Activated CD8-positive, alpha-beta memory T cell treated with anti-CD3 and anti-CD28 coated beads, Interleukin-2, amount 50 U/mL, for 1 hour (primary cell): ENCODE measurements around the gene VAV3.

Experiments
- DNase-seq: peaks from one replicate; pipeline ENCODE4 v3.0.0-alpha.2; 2020; ENCODE audit errors: extremely low read depth

VAV3 gene

GRCh38 chr1:107649023-107649422 is 316.0 kb downstream of the VAV3 start:
- DNase-seq, result no peak

GRCh38 chr1:107648071-107648470 is 316.9 kb downstream of the VAV3 start:
- no peak for DNase-seq

- DNase-seq, result no peak
These were observed 318.0 kb downstream of the VAV3 start for GRCh38 chr1:107647012-107647411.

- DNase-seq, result no peak
These were observed 321.2 kb downstream of the VAV3 start for GRCh38 chr1:107643766-107644165.

GRCh38 chr1:107640207-107640606 is 324.8 kb downstream of the VAV3 start:
- DNase-seq, result no peak

GRCh38 chr1:107637101-107637500 is 327.9 kb downstream of the VAV3 start:
- DNase-seq, result no peak

GRCh38 chr1:107633596-107633995 is 331.4 kb downstream of the VAV3 start:
- DNase-seq, result no peak

- DNase-seq, result no peak
These were observed 338.7 kb downstream of the VAV3 start for GRCh38 chr1:107626073-107626796.

- DNase-seq, result no peak
These were observed 339.5 kb downstream of the VAV3 start for GRCh38 chr1:107625405-107626029.

GRCh38 chr1:107623431-107623830 is 341.5 kb downstream of the VAV3 start:
- DNase-seq, result no peak

- no peak for DNase-seq
These were observed 342.0 kb downstream of the VAV3 start for GRCh38 chr1:107622966-107623365.

GRCh38 chr1:107622535-107622934 is 342.4 kb downstream of the VAV3 start:
- no peak for DNase-seq

- no peak for DNase-seq
These were observed 344.2 kb downstream of the VAV3 start for GRCh38 chr1:107620753-107621152.

- no peak for DNase-seq
These were observed 346.4 kb downstream of the VAV3 start for GRCh38 chr1:107618539-107618938.

GRCh38 chr1:107617921-107618320 is 347.1 kb downstream of the VAV3 start:
- DNase-seq, result no peak

GRCh38 chr1:107617456-107617855 is 347.5 kb downstream of the VAV3 start:
- DNase-seq, result no peak

- DNase-seq, result no peak
These were observed 355.2 kb downstream of the VAV3 start for GRCh38 chr1:107609808-107610207.

GRCh38 chr1:107604825-107605224 is 360.2 kb downstream of the VAV3 start:
- DNase-seq, result no peak

GRCh38 chr1:107600607-107601160 is 364.3 kb downstream of the VAV3 start:
- no peak for DNase-seq

- no peak for DNase-seq
These were observed 365.8 kb downstream of the VAV3 start for GRCh38 chr1:107599220-107599619.

GRCh38 chr1:107597290-107597689 is 367.7 kb downstream of the VAV3 start:
- no peak for DNase-seq

- DNase-seq, result no peak
These were observed 370.4 kb downstream of the VAV3 start for GRCh38 chr1:107594536-107594935.

- no peak for DNase-seq
These were observed 371.3 kb downstream of the VAV3 start for GRCh38 chr1:107593501-107594209.
